Activated naive CD4-positive, alpha-beta T cell treated with anti-CD3 and anti-CD28 coated beads for 36 hours (primary cell): Measurements from ENCODE around the gene KATNBL1. TPM values are rescaled to one million over a fixed set of nuclear protein-coding genes. Genes with fewer than 3 reads are reported as not detected.
"Not testable (repeated sequence)": the region's sequence is repeated elsewhere in the genome, so short reads cannot be mapped to it uniquely, and the experiment has no call there.

ENCODE experiments used
- CTCF ChIA-PET: fragments of 350-600 bp; sonication (Branson Sonifier 250); formaldehyde crosslinking; loops from one replicate; lab custom pipeline; 2021; ENCODE audit warnings: antibody characterized with exemption; lab: Charles Lee
- DNase-seq: peaks from one replicate; pipeline ENCODE4 v3.0.0-alpha.2; 2020
- H3K27ac Mint-ChIP-seq: one replicate; pipeline ENCODE4 v1.8.0; 2021; ENCODE audit warnings: mild to moderate bottlenecking, mixed read lengths
- H3K27me3 Mint-ChIP-seq: one replicate; pipeline ENCODE4 v1.8.0; 2021; ENCODE audit warnings: low read depth, mixed read lengths
- H3K36me3 Mint-ChIP-seq: one replicate; pipeline ENCODE4 v1.8.0; 2021; ENCODE audit warnings: low read depth, mixed read lengths
- H3K4me1 Mint-ChIP-seq: one replicate; pipeline ENCODE4 v1.8.0; 2021; ENCODE audit warnings: low read depth, mixed read lengths
- H3K4me3 Mint-ChIP-seq: one replicate; pipeline ENCODE4 v1.8.0; 2021; ENCODE audit warnings: mild to moderate bottlenecking, moderate library complexity, mixed read lengths
- H3K9me3 Mint-ChIP-seq: one replicate; pipeline ENCODE4 v1.8.0; 2021; ENCODE audit warnings: mixed read lengths
- intact Hi-C: fragments of 100-400 bp; cut with micrococcal nuclease; formaldehyde crosslinking; loops from one replicate; pipeline ENCODE4 v1.15.1; 2023
- total RNA-seq, 2 experiments: library from RNA; stranded (reverse); gene quantifications; one replicate each; pipeline ENCODE4 v1.2.3, GENCODE V29; 2021

KATNBL1 gene
- total RNA-seq, 2 experiments from 2014 or later = 46.4 to 51.6 TPM

- intact Hi-C loops = loop anchor here (1.0 kb wide), 5 partner anchors 14 to 349 kb away; partner anchors contain the start of genes EMC4, NOP10 and NUTM1
- CTCF ChIA-PET = interaction anchor here (0.6 to 1.1 kb wide), 2 partner anchors 66 to 86 kb away, joined by 3 read pairs; no protein-coding TSS in a partner anchor
- no peaks in the 10 kb centered on the region for H3K9me3 Mint-ChIP-seq
- DNase-seq = peak; percentile 72
- H3K36me3 Mint-ChIP-seq = peaks cover 26% of the 10 kb centered on the region
- H3K4me1 Mint-ChIP-seq = peaks cover 38% of the 10 kb centered on the region
- no peaks in the 10 kb centered on the region for H3K27me3 Mint-ChIP-seq
- peak overlapping the region; percentile 77 for H3K27ac Mint-ChIP-seq
- H3K4me3 Mint-ChIP-seq = no peak overlapping the region
These were observed 29.4 kb upstream of the KATNBL1 start for GRCh38 chr15:34239151-34239808.

- Mint-ChIP-seq H3K27me3 (no peaks in the 10 kb centered on the region), H3K27ac (peak overlapping the region; percentile 57), H3K4me1 (peaks cover 6% of the 10 kb centered on the region), H3K4me3 (no peak overlapping the region), H3K9me3 (no peaks in the 10 kb centered on the region), H3K36me3 (peaks cover 30% of the 10 kb centered on the region)
- DNase-seq = no peak
- CTCF ChIA-PET = interaction anchor here (0.8 to 1.3 kb wide), 3 partner anchors 24 to 135 kb away, joined by 3 read pairs; partner anchors contain the start of gene KATNBL1
- intact Hi-C loops = no loop called here
These were observed 23.7 kb upstream of the KATNBL1 start for GRCh38 chr15:34233614-34234013.

- Mint-ChIP-seq H3K27ac (peak overlapping the region; percentile 97), H3K4me1 (peaks cover 31% of the 10 kb centered on the region), H3K36me3 (peaks cover 18% of the 10 kb centered on the region), H3K9me3 (no peaks in the 10 kb centered on the region), H3K27me3 (no peaks in the 10 kb centered on the region), H3K4me3 (peak overlapping the region; percentile 96)
- intact Hi-C loops = loop anchor here (1.0 to 5.0 kb wide), 3 partner anchors 122 to 763 kb away; partner anchors contain the start of genes LPCAT4, PGBD4 and ZNF770
- DNase-seq = no peak
- CTCF ChIA-PET = no interaction called here
These were observed 14.2 kb upstream of the KATNBL1 start for GRCh38 chr15:34223904-34224596.

GRCh38 chr15:34217587-34218225 lies 7.8 kb upstream of the KATNBL1 start:
- H3K36me3 Mint-ChIP-seq = no peaks in the 10 kb centered on the region
- intact Hi-C loops = loop anchor here (10.0 kb wide), 1 partner anchor 483 kb away; no protein-coding TSS in a partner anchor

GRCh38 chr15:34216527-34217270 lies 6.8 kb upstream of the KATNBL1 start:
- H3K36me3 Mint-ChIP-seq = no peaks in the 10 kb centered on the region
- intact Hi-C loops = loop anchor here (10.0 kb wide), 1 partner anchor 482 kb away; no protein-coding TSS in a partner anchor
- no peak for DNase-seq
- no peak overlapping the region for H3K27ac Mint-ChIP-seq
- H3K4me3 Mint-ChIP-seq = no peak overlapping the region
- no peaks in the 10 kb centered on the region for H3K9me3 Mint-ChIP-seq
- H3K27me3 Mint-ChIP-seq = no peaks in the 10 kb centered on the region
- CTCF ChIA-PET = interaction anchor here (1.1 to 1.4 kb wide), 4 partner anchors 9 to 371 kb away, joined by 3 to 5 read pairs (median 4); partner anchors contain the start of gene LPCAT4
- no peaks in the 10 kb centered on the region for H3K4me1 Mint-ChIP-seq

More at GRCh38 chr15:34217587-34218225, 7.8 kb upstream of the KATNBL1 start:
- H3K27me3 Mint-ChIP-seq = no peaks in the 10 kb centered on the region
- H3K4me3 Mint-ChIP-seq = no peak overlapping the region
- no peak overlapping the region for H3K27ac Mint-ChIP-seq
- no peak for DNase-seq
- H3K4me1 Mint-ChIP-seq = no peaks in the 10 kb centered on the region
- CTCF ChIA-PET = interaction anchor here (1.4 kb wide), 1 partner anchor 9 kb away, joined by 3 read pairs; no protein-coding TSS in a partner anchor
- H3K9me3 Mint-ChIP-seq = no peaks in the 10 kb centered on the region

GRCh38 chr15:34214135-34214534 lies 4.2 kb upstream of the KATNBL1 start:
- intact Hi-C loops = loop anchor here (5.0 to 10.0 kb wide), 2 partner anchors 479 to 922 kb away; no protein-coding TSS in a partner anchor

GRCh38 chr15:34213690-34214089 lies 3.8 kb upstream of the KATNBL1 start:
- no peak overlapping the region for H3K27ac Mint-ChIP-seq
- H3K4me1 Mint-ChIP-seq = peaks cover 5% of the 10 kb centered on the region
- CTCF ChIA-PET = interaction anchor here (0.6 to 6.9 kb wide), 2 partner anchors 104 to 378 kb away, joined by 6 to 68 read pairs; no protein-coding TSS in a partner anchor
- no peaks in the 10 kb centered on the region for H3K9me3 Mint-ChIP-seq
- intact Hi-C loops = loop anchor here (5.0 to 10.0 kb wide), 2 partner anchors 479 to 921 kb away; no protein-coding TSS in a partner anchor
- H3K27me3 Mint-ChIP-seq = no peaks in the 10 kb centered on the region
- H3K4me3 Mint-ChIP-seq = no peak overlapping the region
- DNase-seq = no peak
- H3K36me3 Mint-ChIP-seq = no peaks in the 10 kb centered on the region

More at GRCh38 chr15:34214135-34214534, 4.2 kb upstream of the KATNBL1 start:
- CTCF ChIA-PET = interaction anchor here (0.6 kb wide), 1 partner anchor 378 kb away, joined by 6 read pairs; no protein-coding TSS in a partner anchor
- Mint-ChIP-seq H3K36me3 (no peaks in the 10 kb centered on the region), H3K9me3 (no peaks in the 10 kb centered on the region), H3K27me3 (no peaks in the 10 kb centered on the region), H3K4me3 (no peak overlapping the region), H3K27ac (no peak overlapping the region), H3K4me1 (peaks cover 2% of the 10 kb centered on the region)
- no peak for DNase-seq

- peaks cover 16% of the 10 kb centered on the region for H3K36me3 Mint-ChIP-seq
- H3K27me3 Mint-ChIP-seq = no peaks in the 10 kb centered on the region
- no peaks in the 10 kb centered on the region for H3K9me3 Mint-ChIP-seq
- CTCF ChIA-PET = interaction anchor here (0.6 to 1.7 kb wide), 4 partner anchors 9 to 375 kb away, joined by 3 to 5 read pairs (median 4); partner anchors contain the start of gene LPCAT4
- H3K4me3 Mint-ChIP-seq = no peak overlapping the region
- H3K27ac Mint-ChIP-seq = peak overlapping the region; percentile 63
- peaks cover 31% of the 10 kb centered on the region for H3K4me1 Mint-ChIP-seq
- intact Hi-C loops = no loop called here
- DNase-seq = no peak
These were observed 3.9 kb downstream of the KATNBL1 start for GRCh38 chr15:34206011-34206410.

GRCh38 chr15:34203936-34204335 lies 6.0 kb downstream of the KATNBL1 start:
- no peaks in the 10 kb centered on the region for H3K9me3 Mint-ChIP-seq
- no peak overlapping the region for H3K27ac Mint-ChIP-seq
- H3K4me3 Mint-ChIP-seq = no peak overlapping the region
- intact Hi-C loops = no loop called here
- H3K4me1 Mint-ChIP-seq = peaks cover 42% of the 10 kb centered on the region
- no peak for DNase-seq
- CTCF ChIA-PET = no interaction called here
- H3K27me3 Mint-ChIP-seq = no peaks in the 10 kb centered on the region
- H3K36me3 Mint-ChIP-seq = peaks cover 27% of the 10 kb centered on the region

- DNase-seq = no peak
- H3K36me3 Mint-ChIP-seq = peaks cover 27% of the 10 kb centered on the region
- no peaks in the 10 kb centered on the region for H3K9me3 Mint-ChIP-seq
- no peak overlapping the region for H3K27ac Mint-ChIP-seq
- H3K27me3 Mint-ChIP-seq = no peaks in the 10 kb centered on the region
- no peak overlapping the region for H3K4me3 Mint-ChIP-seq
- intact Hi-C loops = no loop called here
- peaks cover 36% of the 10 kb centered on the region for H3K4me1 Mint-ChIP-seq
- CTCF ChIA-PET = no interaction called here
These were observed 6.6 kb downstream of the KATNBL1 start for GRCh38 chr15:34203305-34203704.

GRCh38 chr15:34193272-34193671 lies 16.6 kb downstream of the KATNBL1 start:
- peaks cover 10% of the 10 kb centered on the region for H3K4me1 Mint-ChIP-seq
- H3K4me3 Mint-ChIP-seq, DNase-seq, H3K27ac Mint-ChIP-seq, H3K27me3 Mint-ChIP-seq, H3K9me3 Mint-ChIP-seq, CTCF ChIA-PET, intact Hi-C loops, H3K36me3 Mint-ChIP-seq: not testable (repeated sequence)
